C4-2B (cell line): ENCODE data around the gene LHFPL2.
A peak's percentile ranks its signal among the peaks of the same experiment; 100 is the strongest.

ENCODE experiments used
- H3K27ac ChIP-seq: fragments of 450-650 bp; 2 replicates; pipeline ENCODE4 v1.5.1; 2017
- ZFX ChIP-seq: fragments of 450-650 bp; IDR thresholded peaks from 2 replicates; pipeline ENCODE4 v1.6.1; 2017
- TF ChIP-seq, protein P1 (sequence below): fragments of 450-650 bp; conservative IDR thresholded peaks from 2 replicates; pipeline ENCODE4 v1.5.1; 2017; ENCODE audit warnings: mild to moderate bottlenecking

The LHFPL2 gene

DNA sequence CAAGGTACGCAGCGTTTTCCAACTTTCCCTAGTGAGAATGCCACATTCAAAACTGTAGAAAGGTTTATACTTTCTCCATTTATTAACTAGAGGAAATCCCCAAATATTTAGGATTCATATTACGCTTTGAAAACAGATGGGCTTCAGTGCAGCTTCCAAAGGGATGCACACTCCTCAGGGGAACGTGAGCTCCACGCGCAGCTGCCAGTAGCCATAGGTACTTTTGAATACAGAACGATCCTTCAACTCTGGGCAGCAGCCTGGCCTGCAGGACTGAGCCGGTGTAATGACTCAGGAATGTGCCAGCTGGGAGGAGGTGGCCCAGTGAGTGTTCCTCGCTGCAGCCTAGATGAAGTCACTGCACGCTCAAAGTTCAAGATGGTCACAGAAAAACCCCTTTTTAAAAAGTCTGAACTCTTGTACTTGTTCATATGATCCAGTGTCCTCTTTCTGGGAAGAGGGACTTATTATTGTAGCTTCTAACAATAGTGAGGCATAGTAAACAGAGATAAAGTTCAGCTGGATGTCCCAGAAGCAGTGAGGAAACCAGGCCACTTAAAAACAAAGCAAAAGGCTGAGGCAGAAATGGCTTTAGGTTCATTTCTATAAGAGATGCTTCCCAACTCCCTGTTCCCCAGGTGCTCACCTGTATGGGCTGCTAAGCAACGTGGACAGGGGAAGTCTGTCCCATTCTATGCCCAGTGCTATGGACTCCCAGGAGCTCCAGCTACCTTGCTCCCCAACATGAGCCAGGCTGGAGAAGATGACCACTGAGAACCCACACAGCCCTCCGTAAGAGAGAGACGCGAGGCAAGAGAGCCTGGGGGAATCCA lies 130.0 kb downstream of the LHFPL2 start:
- H3K27ac ChIP-seq, result no peak overlapping the region
- TF ChIP-seq, protein P1, sequence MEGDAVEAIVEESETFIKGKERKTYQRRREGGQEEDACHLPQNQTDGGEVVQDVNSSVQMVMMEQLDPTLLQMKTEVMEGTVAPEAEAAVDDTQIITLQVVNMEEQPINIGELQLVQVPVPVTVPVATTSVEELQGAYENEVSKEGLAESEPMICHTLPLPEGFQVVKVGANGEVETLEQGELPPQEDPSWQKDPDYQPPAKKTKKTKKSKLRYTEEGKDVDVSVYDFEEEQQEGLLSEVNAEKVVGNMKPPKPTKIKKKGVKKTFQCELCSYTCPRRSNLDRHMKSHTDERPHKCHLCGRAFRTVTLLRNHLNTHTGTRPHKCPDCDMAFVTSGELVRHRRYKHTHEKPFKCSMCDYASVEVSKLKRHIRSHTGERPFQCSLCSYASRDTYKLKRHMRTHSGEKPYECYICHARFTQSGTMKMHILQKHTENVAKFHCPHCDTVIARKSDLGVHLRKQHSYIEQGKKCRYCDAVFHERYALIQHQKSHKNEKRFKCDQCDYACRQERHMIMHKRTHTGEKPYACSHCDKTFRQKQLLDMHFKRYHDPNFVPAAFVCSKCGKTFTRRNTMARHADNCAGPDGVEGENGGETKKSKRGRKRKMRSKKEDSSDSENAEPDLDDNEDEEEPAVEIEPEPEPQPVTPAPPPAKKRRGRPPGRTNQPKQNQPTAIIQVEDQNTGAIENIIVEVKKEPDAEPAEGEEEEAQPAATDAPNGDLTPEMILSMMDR, result no peak
- no peak for TF ChIP-seq ZFX

DNA sequence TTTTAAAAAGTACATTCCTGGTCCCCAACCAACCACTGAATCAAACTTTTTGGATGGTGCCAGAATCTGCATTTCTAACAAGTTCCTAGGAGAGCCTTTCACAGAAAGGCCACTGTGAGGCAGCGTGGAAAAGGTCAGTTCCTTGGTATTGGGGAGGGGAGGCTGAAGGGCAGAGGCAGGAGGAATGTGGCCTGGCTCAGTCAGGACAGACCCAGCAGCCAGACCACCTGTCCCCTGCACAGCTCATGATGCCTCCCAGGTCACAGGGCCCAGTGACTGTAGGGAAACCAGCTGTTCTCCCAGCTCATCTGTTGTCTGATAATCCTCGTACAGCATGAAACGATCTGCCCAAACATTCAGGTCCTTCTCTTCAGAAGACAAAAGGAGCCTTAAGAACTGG lies 132.9 kb downstream of the LHFPL2 start:
- TF ChIP-seq ZFX, result no peak
- TF ChIP-seq, protein P1, result no peak

DNA sequence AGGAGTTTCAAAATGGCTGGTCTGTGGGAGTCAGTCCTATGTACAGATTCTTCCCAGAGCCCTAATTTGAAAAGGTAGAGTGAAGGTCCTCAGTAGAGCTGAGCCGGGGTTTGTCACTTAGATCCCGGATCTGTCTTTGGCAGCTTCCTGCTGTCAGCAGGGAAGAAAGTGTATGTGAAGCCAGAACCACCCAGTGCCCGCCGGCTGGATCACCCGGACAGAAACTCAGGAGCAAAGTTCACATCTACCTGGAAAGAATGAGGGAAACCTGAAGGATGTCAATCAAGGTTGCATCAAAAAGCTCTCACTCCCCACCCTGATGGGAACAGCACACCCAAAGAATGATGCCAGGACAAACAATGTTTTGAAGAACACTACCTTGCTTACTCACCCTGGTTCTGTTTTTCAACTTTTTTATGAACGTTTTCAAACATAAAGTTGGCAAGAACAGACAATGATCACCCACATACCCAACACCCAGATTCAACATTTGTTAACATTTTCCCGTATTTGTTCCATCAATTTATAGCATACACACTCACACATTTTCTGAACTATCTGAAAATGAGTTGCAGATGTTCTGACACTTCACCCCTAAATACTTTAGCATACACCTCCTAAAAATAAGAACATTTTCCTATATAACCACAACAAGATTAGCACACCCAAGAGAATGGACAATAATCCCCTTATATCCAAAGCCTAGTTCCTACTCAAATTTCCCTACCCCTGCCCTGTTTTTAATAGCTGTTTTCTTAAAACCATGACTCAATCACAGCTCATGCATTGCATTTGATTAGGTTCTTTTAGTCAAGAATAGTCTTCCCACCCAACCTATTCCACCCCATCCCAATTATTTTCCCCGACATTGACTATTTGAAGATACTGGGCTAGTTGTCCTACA lies 133.9 kb downstream of the LHFPL2 start:
- no peak overlapping the region for H3K27ac ChIP-seq
- TF ChIP-seq ZFX, result no peak
- TF ChIP-seq, protein P1, result no peak

More for the DNA sequence above, 132.9 kb downstream of the LHFPL2 start:
- no peak overlapping the region for H3K27ac ChIP-seq

DNA sequence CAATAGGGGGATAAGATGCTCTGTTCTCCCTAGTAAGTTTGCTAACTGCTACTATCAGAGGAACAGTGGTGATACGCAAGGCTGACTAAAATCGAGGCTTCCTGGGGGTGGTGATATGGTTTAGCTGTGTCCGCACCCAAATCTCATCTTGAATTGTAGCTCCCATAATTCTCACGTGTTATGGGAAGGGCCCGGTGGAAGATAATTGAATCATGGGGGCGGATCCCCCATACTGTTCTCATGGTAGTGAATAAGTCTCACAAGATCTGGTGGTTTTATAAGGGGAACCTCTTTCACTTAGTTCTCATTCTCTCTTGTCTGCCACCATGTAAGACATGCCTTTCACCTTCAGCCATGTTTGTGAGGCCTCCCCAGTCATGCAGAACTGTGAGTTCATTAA lies 135.1 kb downstream of the LHFPL2 start:
- TF ChIP-seq ZFX, result no peak
- TF ChIP-seq, protein P1, result no peak
- no peak overlapping the region for H3K27ac ChIP-seq

DNA sequence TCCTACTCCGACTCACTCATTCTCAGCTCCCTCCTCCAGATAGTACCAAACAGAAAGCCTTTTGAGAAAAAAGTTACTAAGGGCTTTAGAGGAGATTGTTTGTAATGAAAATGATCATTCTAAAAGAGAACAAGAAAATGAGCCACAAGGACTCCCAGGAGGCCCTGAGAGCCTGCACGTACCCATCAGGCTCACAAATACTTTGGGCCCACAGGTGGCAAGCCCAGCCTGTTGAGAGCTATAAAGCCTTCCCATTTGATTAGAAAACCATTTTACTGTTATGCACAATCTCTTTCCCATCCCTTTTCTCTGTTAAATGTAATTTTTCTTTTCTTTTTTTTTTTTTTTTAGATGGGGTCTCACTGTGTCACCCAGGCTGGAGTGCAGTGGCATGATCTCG lies 136.1 kb downstream of the LHFPL2 start:
- H3K27ac ChIP-seq, result no peak overlapping the region
- no peak for TF ChIP-seq ZFX
- TF ChIP-seq, protein P1, result no peak

DNA sequence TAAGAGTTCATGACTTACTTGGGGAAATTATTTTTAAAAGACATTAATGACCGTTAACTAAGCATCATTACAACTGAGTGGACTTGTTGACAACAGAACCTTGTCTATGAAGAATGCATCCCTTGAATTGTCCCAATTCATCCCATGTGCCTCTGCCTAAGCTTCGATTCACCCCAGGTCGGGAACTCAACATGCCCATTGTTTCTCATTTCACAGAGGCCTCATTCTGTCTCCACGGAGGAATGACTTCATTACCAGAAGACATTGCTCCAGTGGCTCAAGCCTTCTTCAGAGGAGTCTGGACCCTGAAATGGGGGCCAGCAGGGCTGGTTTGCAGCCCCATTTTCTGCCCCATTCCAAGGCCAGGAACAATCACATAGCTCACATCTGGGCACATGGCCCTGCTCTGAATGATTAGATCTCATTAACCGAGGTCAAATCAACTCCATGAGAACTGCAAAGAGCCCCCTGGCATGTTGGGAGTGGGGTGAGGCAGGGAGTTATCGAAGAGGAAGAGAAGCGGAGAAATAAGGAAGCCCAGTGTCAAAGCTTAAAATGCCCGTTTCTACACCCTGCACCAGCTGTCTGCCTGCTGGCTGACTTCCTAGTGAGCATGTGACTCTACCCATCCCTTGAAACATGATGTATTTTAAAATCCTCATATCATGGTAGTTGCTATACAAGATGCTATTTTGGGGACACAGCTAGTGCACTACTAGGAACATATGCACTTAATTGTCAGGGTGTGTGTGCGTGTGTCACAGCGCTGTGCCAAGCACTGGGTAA lies 137.3 kb downstream of the LHFPL2 start:
- peak overlapping the region; percentile 20 for H3K27ac ChIP-seq

More for the DNA sequence above, 137.3 kb downstream of the LHFPL2 start:
- TF ChIP-seq ZFX, result no peak
- TF ChIP-seq, protein P1, result no peak
